ENCODE data around the gene KLHL26. TPM values are rescaled to one million over a fixed set of nuclear protein-coding genes. Genes with fewer than 3 reads are reported as not detected.

The KLHL26 gene
- total RNA-seq, 4 donors from 2014 or later = 1.6 to 6.6 (median 3.4) TPM

- no peaks in the 10 kb centered on the region for H3K27me3 ChIP-seq
- no peak overlapping the region for H3K4me3 ChIP-seq
- WGBS, 2 donors = 57 to 80% methylated on average over 1 to 2 of the region's 3 CpGs
- no peak overlapping the region for H3K27ac ChIP-seq
- intact Hi-C loops (cut with DNase I) = no loop called here
- H3K9me3 ChIP-seq = no peaks in the 10 kb centered on the region
- H3K36me3 ChIP-seq = no peaks in the 10 kb centered on the region
- H3K4me1 ChIP-seq = peaks cover 16 to 44% (median 21%) of the 10 kb centered on the region in 3 donors
- no peak for DNase-seq
- no peak for TF ChIP-seq CTCF (IDR thresholded peaks at IDR 0.05)
These were observed 60.9 kb downstream of the KLHL26 start for GRCh38 chr19:18697680-18698079.

- no peaks in the 10 kb centered on the region for H3K36me3 ChIP-seq
- 93 to 97% methylated on average over 9 to 12 of the region's 18 CpGs for WGBS, 2 donors
- intact Hi-C loops (cut with DNase I) = no loop called here
- H3K4me3 ChIP-seq = no peak overlapping the region
- TF ChIP-seq CTCF (IDR thresholded peaks at IDR 0.05) (no peak), POLR2A (IDR thresholded peaks at IDR 0.05) (no peak)
- H3K4me1 ChIP-seq = peaks cover 16 to 44% (median 21%) of the 10 kb centered on the region in 3 donors
- H3K27me3 ChIP-seq = no peaks in the 10 kb centered on the region
- no peaks in the 10 kb centered on the region for H3K9me3 ChIP-seq
- H3K27ac ChIP-seq = no peak overlapping the region
- no peak for DNase-seq
These were observed 61.7 kb downstream of the KLHL26 start for GRCh38 chr19:18698321-18699167.

- 63 to 67% methylated on average over 5 to 7 of the region's 14 CpGs for WGBS, 2 donors
- Histone ChIP-seq H3K4me3 (no peak overlapping the region), H3K4me1 (peaks cover 16 to 44% (median 21%) of the 10 kb centered on the region in 3 donors), H3K27me3 (no peaks in the 10 kb centered on the region), H3K9me3 (no peaks in the 10 kb centered on the region), H3K27ac (peak overlapping the region in 2 of 4 donors; percentile 70 to 82), H3K36me3 (no peaks in the 10 kb centered on the region)
- no peak for DNase-seq
- intact Hi-C loops (cut with DNase I) = no loop called here
- TF ChIP-seq CTCF (IDR thresholded peaks at IDR 0.05) (no peak), POLR2A (IDR thresholded peaks at IDR 0.05) (no peak)
These were observed 62.7 kb downstream of the KLHL26 start for GRCh38 chr19:18699403-18700054.

GRCh38 chr19:18700501-18701249 lies 63.8 kb downstream of the KLHL26 start:
- TF ChIP-seq CTCF (IDR thresholded peaks at IDR 0.05) = no peak
- peak in 1 of 4 donors; percentile 12 for TF ChIP-seq POLR2A (IDR thresholded peaks at IDR 0.05)
- peaks cover 16 to 44% (median 21%) of the 10 kb centered on the region in 3 donors for H3K4me1 ChIP-seq
- 0% methylated on average over 17 to 20 of the region's 35 CpGs for WGBS, 2 donors
- H3K27me3 ChIP-seq = no peaks in the 10 kb centered on the region
- H3K4me3 ChIP-seq = peak overlapping the region; percentile 11 to 62 (median 46)
- DNase-seq = peak; percentile 17
- H3K36me3 ChIP-seq = no peaks in the 10 kb centered on the region
- intact Hi-C loops (cut with DNase I) = no loop called here
- H3K9me3 ChIP-seq = no peaks in the 10 kb centered on the region
- H3K27ac ChIP-seq = peak overlapping the region; percentile 59 to 83 (median 76)
